Amniotic stem cell (primary cell): ENCODE measurements around the gene CTBP2.

ENCODE experiments used
- DNase-seq: peaks from one replicate; lab custom pipeline; 2025; lab: John Stamatoyannopoulos, UW

The CTBP2 gene

DNA sequence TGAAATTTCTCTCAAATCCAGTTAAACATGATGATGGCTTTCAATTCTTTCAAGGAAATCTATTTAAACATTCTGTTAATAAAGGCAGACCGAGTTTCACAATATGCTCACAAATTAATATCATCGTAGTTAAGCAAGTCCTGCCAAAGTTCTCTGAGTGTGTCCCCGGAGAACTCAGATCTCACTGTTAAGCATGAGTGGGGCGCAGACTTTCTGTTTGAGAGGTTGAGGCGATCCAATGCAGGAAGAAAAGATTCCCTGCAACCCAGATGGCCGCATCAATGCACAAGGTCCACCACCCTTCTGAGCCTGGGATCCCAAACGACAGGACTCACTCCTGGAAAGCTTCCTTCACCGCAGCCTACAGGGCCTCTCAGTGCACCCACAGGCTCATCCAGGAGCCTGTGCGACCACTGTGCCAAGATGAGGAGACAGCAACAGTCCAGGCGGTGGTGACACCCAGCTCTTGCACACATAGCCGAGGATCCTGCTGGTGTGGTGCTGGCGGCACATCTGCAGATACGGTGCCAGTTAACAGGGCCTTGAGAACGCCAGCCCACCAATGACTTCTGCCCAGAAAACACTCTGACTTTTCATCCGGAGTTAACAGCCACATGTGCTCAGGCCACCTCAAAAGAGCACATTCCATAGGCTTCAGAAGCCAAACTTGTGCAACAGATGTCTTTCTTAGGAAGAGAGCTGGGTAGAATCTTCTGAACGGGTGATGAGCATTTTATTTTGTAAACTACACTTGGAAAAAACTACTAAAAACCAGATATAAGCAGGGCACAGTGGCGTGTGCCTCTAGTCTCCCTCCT lies 116.3 kb downstream of the CTBP2 start:
- DNase-seq, result no peak

DNA sequence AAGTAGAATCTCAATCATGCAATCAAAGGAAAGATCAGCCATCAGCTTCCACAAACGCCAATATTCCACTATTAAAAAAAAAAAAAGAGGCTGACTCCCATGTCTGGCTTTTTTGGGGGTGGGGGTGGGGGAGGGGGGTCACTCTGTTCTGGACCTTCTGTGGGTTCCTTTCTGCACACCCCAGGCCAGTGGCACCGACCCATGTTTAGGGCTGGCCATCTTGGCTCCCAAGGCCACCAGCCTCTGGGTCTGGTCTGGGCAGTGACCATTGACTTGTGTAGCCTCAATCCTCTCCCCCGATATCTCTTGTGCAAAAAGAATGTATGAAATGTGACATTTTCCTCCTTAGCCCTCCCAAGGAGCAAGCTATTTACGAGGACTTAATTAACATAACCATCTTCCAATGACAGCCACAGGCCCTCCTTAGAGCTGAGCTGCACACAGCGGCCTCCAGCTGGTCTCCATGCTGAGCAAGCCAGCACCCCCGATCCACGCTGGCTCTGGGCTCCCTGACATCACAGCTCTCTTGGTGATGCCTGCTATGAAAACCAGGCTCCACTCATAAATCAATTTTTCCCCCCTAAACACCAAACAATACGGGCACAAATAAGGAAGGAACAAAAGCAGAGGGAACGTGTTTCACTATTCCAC lies 118.4 kb downstream of the CTBP2 start:
- DNase-seq, result no peak

DNA sequence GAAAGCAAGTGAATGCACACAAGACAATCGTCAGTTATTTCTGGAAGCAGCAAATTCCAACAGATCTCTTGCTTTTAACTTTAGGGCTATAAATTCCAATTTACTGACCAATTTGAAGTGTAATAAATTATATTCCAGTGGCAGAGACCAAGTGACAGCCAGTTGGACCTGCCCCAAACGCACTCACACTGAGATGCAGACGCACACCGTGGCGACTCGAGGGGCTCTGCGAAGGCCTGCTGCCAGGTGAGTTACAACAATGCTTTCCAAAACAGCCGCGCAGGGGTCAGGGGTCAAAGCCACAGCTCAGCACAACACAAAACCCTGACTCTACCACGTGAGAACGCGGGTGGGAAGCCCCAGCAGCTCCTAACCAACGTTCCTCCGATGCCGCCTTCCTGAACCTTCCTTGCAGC lies 121.0 kb downstream of the CTBP2 start:
- DNase-seq, result no peak

DNA sequence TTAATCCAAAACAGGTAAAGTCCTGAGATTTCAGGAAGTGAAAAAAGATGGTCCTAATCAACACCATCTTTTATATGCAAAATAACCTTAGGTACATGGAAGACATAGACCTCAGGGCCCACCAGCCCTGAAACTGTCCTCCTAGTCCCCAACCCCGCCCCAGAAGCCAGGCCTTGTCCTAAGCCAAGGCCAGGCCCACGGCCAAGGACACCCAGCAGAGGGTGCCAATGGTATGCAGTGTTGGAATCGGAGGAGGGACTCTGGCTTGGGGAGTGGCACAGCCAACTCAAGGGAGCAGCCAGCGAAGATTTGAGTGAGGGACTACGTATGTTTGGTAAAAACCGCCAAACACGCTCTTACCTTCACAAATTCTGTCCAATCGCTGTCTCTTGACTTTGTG lies 121.7 kb downstream of the CTBP2 start:
- no peak for DNase-seq

DNA sequence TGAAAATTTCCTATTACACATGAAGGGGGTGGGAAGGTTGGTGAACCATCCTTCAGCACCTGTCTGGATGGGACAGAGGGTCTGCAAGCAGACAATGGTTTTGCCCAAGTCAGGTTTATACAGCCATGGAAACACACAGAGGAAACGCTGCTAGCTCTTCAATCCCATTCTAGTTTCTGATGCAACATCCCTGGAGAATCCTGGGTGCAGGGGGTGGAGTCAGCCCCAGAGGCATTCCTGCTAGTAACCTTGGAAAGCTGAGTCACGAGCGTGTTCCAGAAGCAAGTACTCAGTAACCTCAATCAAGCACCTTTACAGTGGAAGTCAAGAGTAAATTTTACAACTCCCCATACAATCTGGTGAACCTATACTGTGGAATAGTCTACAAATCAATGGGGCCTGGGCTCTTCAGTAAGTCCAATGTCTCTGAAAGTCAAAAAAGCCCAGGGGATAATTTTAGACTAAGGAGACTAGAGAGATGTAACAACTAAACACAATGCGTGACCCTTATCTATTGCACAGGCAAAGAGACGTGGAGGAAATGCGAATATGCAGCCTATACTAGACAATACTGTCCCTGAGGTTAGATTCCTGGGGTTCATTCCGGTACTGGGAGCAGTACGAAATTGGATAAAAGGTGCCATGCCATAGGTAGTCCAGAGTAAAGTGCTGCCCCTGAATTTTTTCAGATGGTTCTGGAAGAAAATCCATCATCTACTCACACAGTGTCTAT lies 123.1 kb downstream of the CTBP2 start:
- DNase-seq, result no peak

DNA sequence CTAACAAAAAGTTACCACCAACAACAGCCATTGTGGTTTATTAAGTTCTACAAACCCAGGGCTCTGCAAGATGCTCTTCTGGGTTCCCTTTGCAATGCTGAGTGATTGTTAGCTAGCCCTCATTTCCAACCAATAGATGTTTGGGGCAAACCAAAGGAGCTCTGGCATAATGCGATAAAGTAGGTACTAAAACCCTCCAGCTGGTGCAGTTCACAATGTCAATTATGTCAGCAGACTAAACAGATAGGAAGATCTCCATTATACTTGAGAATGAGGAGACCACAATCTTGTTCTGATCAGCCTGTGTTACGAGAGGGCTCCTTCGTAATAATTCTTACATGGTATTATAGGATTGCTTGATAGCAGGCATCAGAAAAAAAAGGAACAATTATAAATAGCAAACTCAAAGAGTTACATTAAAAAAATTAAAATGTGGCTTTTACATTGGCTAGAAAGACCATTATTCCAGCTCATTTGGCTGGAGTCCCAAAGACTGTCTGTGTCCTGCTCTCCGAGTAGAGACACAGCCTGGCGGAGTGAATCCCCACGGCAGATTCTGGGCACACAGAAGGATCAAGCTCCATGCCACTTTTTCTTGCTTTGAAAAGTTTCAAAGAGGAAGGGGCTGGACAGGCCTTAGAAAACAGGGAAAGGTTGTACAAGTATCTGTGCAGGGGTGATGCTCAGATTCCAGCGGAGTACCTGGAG lies 124.6 kb downstream of the CTBP2 start:
- DNase-seq, result no peak

DNA sequence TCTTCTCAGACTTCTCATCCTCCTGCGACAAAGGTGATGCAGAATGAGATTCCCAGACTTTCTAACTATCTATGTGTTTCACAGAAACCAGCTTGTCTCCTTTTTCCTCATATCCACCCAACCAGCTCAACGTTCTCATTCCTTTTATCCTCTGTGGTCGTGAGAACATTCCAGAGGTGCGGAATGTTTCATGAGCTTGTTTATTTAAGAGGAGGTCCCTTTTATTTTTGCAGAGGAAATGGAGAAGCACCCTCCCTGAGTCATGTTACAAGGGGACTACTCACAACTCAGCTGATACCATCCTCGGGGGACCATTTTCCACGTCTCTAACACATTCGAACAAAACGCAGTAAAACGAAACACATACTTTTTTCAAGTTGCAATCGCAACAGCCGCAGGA lies 125.2 kb downstream of the CTBP2 start:
- DNase-seq, result peak; percentile 75

DNA sequence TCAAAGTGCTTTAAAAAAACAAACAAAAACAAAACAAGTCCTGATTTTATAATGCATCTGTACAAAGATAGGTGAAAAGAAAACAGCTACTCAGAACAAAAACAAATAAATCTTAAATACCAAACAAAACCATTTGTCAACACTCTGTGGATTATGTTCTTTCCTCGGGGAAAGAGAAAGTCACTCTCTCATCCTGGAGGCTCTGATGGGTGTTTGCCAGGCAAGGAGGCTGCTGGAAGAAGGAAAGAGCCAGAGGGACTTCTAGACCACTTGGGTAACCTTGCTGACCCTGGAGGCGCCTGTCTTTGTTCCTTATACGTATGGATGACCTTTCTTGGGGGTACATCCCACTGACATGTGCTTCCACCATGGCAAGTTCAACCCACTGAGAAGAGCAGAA lies 125.7 kb downstream of the CTBP2 start:
- no peak for DNase-seq

DNA sequence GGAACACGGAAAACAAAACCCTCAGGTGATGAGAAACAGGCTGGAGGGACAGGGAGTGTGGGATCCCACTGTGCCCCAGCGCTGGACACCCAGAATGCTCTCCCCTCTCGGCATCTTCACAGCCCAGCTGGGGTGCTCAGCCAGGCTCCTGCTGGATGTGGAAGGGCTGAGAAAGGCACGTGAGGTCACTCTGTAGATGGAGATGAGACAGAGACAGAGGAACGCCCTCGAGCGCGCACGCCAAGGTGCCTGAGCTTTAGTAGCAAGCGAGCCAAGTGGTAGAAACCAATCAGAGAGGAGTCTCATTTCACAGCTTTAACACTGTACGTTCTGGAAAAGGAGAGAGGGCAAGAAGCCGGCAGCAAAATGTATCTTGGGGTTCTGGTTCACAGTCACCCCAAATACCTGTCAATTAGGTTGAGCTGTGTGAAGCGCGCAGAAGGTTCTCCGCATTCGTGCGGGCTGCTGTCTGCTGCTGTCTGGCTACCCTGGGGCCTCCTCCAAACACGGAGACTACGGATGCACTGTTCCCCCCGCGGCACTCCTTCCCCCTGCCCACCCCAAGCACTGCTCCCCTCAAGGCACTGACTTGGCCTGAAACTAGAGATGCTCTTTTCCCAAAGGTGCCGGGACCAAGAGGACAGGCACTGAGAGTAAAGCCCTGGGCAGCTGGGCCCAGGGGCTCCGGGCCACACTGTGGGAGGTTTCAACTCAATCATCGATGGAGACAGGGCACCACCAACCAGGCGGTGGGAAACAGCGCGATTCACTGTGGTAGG lies 127.0 kb downstream of the CTBP2 start:
- DNase-seq, result no peak

DNA sequence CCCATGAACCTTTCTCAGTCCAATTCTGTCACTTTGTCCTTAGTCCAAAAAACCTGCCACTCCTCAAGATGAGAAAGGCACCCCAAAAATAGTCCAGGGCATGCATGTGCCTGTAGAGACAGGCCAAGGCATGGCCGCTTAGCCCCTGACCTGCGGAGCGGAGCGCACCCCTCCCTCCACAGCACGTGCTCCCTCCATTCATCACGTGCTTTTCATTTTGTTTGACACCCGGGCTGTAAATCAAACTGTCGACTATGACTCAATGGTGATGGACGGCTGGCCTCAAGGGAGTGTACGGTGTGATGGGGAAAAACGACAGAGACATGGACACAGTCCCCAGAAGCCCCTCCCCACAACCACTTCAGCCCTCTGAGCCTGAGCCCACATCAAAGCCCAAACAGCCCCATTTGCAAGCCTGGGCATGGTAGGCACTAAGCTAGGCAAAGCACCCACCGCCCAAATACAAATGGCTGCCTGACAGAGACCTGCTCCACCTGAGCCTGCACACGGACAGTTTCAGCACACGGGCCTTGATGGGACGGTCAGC lies 127.8 kb downstream of the CTBP2 start:
- no peak for DNase-seq

DNA sequence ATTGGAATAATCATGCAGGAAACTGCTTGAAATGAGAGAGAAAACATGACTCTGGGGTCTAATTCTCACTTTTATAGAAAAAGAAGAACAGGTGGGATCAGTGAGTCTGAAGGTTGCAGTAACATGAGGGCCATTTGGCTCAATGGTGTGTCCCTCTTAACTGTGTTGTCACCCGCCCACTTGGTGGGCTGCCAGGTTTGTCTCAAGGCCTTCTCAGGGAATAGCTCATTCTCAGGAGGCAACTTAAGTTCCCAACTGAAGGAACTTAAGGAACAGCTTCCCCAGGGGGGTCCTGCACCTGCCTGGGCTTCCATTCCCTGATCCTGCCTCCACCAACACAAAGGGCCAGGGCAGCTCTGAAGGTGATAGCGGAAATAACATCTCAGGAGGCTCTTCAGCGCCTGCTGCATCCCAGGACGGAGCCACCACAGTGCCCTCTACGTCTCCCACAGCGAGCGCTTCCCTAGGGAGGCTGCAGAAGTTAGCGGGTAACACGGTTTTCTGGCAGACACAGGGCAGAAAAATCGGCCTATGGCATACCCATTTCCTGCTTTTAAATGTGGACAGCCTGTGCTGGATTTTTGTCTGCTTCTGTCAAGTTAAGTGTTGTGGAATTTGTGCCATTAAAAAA lies 129.7 kb downstream of the CTBP2 start:
- DNase-seq, result no peak

DNA sequence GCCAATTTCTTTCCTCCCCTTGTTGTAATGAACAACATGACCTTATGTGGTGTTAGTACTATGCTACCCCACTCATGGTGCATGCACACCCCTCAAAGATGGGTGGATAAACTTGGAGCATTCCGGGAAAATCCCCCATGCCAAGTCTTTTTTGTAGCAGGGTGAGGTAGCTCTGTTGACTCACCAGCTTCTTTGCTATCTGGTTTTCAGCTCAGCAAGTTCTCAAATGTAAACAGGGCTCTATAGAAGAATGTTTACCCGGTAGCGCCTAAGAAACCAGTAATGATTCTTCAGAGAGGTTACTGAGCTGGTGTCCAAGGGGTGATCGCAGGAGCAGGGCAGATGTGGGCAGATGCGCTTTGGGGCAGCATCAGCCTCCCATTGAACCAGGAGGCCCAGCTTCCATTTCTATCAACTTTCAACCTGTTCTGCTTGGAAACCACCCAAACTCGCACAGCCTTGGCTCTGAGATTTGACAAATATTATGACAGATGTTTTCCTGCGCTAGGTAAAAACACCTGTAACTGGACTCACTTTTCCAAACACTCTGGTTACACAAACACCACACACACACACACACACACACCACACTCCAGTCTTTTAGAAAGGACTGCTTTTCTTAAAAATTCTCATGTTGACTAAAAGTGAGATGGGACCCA lies 130.7 kb downstream of the CTBP2 start:
- DNase-seq, result no peak

DNA sequence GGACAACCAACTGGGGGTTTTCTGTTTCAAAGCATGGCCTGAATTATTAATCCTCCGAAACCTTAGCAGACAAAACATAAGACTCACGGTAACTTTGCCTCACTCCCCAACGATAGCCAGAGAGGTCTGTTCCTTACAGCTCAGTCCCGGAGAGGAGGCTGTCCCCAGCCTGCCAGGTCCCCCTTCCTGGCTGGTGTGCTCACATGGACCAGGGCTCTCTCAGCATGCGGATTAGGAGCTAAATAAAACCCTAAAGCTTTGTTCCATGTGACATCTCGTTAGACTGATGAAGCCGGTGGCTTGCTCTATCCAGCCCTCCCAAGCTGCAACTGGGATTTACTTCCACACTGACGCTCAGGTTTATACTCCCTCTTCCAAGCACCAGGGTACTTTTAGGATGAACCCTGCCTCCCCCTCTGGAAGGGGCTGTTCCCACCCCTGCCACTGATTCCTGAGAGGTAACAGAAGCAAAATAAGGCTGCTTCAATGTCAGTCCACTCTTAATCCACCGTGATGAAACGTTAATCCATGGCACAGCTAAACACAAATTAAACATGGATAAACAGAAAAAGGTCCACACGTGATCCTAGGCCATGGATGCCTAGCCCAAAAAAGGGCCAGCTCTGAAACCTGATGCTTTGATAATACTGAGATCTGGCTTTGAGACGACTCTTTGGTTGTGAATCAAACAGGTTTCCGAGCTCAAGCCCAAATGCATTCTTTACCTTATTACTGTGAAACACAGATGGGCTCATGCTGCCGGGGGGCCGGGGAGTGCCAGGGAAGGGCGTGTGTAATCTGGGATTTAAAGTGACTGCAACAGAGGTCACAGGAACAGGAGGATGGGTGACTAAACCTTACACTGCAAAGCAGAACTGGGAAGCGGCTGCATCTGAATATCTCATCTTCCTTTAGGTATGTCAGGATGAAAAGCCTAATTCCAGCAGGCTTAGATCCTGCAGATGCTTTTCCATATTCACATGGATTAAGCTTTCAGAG lies 132.2 kb downstream of the CTBP2 start:
- DNase-seq, result peak; percentile 26

DNA sequence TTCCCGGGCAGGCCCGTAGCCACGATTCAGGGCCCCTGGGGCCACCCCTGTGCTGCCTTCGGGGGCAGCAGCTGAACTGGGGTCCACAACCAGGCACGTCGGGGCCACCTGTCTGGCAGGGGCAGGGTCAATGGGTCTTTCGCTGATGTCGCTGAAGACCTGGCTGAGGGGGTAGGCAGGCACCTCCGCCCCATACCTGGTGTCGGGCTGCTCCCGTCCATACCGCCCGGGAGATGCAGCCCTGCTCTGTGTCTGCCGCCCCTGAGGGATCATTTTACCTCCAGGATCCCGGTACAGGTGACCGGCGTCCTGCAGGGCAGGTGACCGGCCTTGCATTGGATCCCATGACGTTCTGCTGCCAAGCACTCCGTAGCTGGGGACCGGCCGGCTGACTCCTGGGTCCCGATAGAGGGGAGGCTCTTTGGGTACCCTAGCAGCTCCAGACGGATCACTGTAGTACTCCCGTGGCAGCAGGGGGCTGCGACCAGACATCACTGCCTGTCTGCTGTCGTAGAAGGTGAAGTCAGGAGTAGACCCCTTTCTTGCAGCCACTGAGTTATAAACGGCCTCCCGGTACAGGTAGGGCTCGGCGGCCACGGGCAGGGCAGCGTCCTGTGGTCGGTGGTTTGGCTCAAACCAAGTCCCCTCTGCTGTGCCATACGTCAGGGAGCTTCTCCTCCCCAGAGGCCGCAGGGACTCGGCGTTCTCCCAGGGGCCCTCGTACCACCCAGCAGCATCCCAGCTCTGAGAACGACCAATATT lies 133.2 kb downstream of the CTBP2 start:
- DNase-seq, result no peak

DNA sequence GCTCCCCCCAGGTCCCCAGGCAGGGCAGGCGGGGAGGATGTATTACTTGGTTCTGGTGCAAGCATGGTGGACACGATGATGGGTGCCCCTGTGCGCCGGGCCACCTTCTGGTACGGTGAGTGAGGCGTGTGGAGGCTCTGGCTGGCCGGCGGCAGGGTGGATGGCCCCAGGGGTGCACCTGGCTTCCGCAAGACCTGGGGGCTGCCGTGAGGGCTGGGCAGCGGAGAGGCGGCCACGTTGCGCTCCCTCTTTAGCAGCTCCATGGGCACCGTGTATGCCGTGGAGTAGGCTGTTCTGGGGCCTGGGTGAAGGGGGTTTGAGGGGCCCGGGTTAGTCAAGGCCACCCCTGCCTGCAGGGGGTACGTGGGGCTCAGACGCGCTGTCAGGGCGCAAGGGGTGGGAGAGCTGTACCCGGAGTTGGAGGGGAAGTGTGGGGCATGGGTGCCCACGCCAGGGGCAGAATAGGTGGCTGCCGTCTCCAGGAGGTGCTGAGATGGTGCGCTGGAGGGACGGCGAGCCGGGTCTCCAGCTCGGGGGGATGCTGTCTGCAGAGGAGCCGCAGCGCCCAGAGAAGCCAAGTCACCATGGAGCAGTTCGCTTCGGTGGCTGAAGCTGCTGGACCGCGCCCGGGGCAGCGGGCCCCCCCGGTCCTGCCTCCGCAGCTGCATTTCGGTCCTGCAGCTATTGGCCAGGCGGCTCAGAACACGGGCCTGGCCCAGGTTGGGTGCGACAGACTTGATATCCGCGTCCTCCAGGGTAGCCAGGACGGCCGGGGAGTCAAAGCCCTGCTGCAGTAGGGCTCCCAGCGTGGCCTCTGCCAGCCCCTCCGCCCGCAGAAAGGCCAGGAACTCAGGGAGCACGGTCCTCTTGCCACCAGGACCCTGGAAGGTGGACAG lies 134.1 kb downstream of the CTBP2 start:
- DNase-seq, result no peak

DNA sequence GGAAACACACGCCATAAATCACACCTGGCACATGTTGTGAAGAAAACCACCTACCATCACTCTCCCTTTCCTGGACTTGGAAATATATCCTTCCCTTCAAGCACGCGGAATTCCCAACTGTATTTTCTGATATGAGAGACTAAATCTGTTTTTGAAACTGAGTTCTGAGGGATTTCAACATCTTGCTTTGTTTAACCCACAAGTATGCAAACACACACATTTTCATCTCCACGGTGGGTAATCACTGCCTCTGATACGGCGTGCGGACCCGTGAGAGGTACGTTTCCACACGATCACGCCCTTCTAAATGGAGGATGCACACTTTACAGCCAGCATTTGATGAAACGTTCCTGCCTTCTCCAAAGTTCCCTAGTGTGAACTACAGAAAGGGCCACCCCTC lies 135.0 kb downstream of the CTBP2 start:
- DNase-seq, result no peak
